GM12873 (cell line): ENCODE measurements around the gene CEP19.

Experiments used
- TF ChIP-seq, protein P1 (sequence below): IDR thresholded peaks from 2 replicates; pipeline ENCODE4 v1.5.1; 2012; ENCODE audit warnings: low read depth, mild to moderate bottlenecking, moderate library complexity, low read length, control low read depth; ENCODE audit not compliant: insufficient read depth; ENCODE audit errors: missing control alignments

CEP19 gene

GRCh38 chr3:196700801-196701200 is 11.2 kb downstream of the CEP19 start:
- TF ChIP-seq, protein P1, sequence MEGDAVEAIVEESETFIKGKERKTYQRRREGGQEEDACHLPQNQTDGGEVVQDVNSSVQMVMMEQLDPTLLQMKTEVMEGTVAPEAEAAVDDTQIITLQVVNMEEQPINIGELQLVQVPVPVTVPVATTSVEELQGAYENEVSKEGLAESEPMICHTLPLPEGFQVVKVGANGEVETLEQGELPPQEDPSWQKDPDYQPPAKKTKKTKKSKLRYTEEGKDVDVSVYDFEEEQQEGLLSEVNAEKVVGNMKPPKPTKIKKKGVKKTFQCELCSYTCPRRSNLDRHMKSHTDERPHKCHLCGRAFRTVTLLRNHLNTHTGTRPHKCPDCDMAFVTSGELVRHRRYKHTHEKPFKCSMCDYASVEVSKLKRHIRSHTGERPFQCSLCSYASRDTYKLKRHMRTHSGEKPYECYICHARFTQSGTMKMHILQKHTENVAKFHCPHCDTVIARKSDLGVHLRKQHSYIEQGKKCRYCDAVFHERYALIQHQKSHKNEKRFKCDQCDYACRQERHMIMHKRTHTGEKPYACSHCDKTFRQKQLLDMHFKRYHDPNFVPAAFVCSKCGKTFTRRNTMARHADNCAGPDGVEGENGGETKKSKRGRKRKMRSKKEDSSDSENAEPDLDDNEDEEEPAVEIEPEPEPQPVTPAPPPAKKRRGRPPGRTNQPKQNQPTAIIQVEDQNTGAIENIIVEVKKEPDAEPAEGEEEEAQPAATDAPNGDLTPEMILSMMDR: no peak

DNA sequence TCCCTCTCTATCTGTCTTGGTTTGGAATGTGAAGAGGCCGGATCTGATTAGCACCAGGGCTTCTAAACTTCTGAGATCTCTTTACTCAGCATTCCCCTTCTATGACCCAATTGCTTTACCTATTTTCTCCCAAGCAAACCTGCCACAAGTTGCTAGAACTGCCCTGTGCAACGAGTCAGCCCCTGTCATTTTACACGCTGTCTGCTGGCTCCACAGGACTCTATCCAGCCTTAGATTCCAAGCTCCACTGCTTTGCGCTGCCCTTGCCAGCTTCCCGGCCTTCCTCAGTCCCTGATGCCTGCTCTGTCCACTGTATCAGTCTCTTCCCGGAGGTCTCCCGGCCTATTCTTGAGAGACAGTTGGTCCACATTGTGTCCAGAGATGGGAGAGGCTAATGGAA is 12.3 kb downstream of the CEP19 start:
- TF ChIP-seq, protein P1: no peak

DNA sequence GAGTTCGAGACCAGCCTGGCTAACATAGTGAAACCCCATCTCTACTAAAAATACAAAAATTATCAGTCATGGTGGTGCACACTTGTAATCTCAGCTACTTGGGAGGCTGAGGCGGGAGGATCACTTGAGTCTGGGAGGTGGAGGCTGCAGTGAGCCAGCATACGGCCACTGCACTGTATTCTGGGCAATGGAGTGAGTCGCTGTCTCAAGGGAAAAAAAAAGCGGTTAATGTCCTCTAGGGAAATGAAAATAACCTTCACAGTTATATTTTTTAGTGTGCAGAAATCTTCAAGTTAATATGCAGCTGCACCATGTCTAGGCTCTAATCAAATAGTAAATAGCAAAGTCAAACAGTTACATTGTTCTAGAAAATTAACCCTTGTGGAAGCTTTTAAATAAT is 14.8 kb downstream of the CEP19 start:
- TF ChIP-seq, protein P1: no peak

DNA sequence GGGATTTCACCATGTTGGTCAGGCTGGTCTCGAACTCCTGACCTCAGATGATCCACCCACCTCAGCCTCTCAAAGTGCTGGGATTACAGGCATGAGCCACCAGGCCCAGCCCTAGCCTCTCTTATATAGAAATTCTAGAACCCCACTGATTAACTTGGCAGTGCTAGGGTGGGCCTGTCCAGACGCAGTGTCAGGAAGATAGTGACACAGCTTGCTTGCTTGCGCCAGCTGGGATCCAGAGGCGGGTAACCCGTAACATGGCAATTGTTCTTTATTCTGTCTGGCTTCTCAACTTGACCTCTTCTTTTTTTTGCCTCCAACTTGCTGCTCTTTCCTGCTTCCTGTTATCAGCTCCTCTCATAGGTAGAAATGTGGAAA is 16.2 kb downstream of the CEP19 start:
- TF ChIP-seq, protein P1: no peak

DNA sequence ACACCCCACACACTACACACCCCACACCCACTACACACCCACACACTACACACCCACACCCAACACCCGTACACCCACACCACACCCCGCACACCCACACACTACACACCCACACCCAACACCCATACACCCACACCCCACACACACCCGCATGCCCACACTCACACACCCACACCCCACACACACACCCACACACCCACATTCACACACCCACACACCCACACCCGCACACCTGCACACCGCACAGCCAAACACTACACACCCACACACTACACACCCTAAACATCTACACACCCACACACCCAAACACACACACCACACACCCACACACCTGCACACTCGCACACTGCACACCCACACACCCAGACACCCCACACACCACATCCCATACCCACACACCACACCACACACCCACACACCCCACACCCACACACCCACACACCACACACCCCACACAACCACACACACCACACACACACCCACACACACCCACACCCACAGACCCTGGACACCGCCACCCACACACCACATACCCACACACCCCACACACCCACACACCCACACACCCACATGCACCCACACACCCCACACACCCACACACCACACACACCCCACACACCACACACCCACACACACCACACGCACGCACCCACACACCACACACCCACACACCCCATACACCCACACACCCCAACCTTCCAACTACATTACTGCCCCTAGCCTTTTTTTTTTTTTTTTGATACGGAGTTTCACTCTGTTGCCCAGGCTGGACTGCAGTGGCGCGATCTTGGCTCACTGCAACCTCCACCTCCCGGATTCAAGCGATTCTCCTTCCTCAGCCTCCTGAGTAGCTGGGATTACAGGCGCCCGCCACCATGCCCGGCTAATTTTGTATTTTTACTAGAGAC is 16.9 kb downstream of the CEP19 start:
- TF ChIP-seq, protein P1: no peak

GRCh38 chr3:196694202-196694638 is 17.8 kb downstream of the CEP19 start:
- TF ChIP-seq, protein P1: no peak

GRCh38 chr3:196691386-196691785 is 20.7 kb downstream of the CEP19 start:
- TF ChIP-seq, protein P1: no peak
